Stromal cell of bone marrow (primary cell): Measurements from ENCODE around the gene CYP4X1.
"Not testable (repeated sequence)": the region's sequence is repeated elsewhere in the genome, so short reads cannot be mapped to it uniquely, and the experiment has no call there.

Experiments
- DNase-seq: peaks from one replicate; pipeline ENCODE4 v3.0.0-alpha.2; 2012; ENCODE audit warnings: low read depth

The CYP4X1 gene

DNA sequence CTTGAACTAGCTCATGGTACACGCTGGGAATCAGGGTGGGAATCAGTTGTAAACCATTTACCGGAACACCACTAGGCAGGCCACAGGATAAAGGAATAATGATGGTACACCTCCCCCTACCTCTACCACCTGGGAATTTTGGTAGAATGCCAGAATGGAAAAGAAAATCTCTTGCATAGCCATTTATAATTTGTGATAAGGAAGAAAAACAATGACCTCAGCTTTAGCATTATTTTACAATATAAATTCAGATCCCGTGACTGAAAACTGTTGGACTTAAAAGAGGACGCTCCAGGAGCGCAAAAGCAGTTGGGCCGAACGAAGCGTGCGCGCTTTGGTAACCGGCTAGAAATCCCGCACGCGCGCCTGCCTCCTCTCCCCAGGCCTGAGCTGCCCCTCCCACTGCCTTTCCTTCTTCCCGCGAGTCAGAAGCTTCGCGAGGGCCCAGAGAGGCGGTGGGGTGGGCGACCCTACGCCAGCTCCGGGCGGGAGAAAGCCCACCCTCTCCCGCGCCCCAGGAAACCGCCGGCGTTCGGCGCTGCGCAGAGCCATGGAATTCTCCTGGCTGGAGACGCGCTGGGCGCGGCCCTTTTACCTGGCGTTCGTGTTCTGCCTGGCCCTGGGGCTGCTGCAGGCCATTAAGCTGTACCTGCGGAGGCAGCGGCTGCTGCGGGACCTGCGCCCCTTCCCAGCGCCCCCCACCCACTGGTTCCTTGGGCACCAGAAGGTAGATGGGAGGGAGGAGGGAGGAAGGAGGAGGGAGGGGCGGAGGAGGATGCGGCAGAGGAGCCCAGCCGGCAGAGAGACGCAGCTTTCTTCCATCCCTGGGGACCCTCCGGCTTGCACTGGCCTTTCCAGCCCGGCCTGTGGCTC is at the start of gene CYP4X1:
CYP4X1 (plus strand) TSS at position 402 of the 873 bp plus-strand sequence; CDS start at position 551, 149 bp downstream.
- no peak for DNase-seq

GRCh38 chr1:46983166-46983829 is 40.2 kb upstream of the CYP4X1 start:
- DNase-seq = no peak

DNA sequence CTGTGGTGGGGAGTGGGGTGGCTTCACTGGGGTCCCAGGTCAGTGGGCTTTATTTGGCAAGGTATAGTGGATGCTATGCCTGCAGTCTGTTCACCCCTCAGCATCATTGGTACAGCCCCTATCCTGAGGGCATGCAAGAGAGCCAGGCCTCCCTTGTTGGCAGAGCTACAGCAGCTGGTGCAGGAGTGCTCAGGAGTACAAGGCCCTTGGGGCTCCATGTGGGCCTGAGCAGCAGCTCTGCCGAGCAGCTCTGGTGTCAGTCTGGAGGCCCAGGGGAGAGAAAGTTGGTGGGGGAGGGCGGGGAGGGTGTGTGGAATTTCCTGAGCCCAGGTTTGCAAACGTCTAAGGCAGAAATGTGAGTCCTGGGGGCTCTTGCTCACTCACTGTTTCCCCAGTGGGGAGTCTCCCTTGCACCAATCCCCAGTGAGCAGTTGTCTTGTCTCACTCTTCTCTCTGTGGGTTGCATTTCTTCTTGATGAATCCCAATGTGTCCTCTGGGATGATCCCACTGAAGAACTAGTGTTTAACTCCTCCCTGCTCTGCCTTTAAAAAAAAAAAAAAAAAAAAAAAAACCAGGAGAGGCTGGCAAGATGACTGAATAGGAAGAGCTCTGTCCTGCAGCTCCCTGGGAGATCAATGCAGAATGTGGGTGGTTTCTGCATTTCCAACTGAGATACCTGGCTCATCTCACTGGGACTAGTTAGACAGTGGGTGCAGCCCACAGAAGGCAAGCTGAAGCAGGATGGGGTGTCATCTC is 39.5 kb upstream of the CYP4X1 start:
- no peak for DNase-seq

GRCh38 chr1:46990541-46990940 is 32.9 kb upstream of the CYP4X1 start:
- DNase-seq = not testable (repeated sequence)

- no peak for DNase-seq
These were observed 32.2 kb upstream of the CYP4X1 start for GRCh38 chr1:46991083-46991923.

- no peak for DNase-seq
These were observed 26.7 kb upstream of the CYP4X1 start for GRCh38 chr1:46996659-46997281.

- no peak for DNase-seq
These were observed 21.3 kb upstream of the CYP4X1 start for GRCh38 chr1:47002211-47002610.

DNA sequence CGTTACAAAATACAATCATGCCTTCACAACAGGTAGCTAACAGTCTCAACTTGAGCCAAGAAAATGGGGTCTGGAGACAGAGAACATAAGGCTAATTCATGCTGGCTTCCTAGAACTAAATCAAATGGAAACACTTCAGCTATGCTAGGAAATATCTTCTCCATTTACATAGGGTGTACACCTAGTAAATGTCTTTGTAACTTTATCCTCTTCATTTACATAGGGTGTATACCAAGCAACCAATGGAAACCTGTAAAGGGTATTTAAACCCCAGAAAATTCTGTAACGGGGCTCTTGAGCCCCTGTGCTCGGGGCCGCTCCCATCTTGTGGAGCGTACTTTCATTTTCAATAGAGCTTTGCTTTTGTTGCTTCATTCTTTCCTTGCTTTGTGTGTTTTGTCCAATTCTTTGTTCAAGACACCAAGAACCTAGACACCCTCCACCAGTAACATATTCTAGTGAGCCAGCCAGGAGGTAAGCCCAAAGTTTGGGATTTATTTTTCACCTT is 19.5 kb upstream of the CYP4X1 start:
- DNase-seq = no peak

- not testable (repeated sequence) for DNase-seq
These were observed 17.0 kb upstream of the CYP4X1 start for GRCh38 chr1:47006437-47006836.

DNA sequence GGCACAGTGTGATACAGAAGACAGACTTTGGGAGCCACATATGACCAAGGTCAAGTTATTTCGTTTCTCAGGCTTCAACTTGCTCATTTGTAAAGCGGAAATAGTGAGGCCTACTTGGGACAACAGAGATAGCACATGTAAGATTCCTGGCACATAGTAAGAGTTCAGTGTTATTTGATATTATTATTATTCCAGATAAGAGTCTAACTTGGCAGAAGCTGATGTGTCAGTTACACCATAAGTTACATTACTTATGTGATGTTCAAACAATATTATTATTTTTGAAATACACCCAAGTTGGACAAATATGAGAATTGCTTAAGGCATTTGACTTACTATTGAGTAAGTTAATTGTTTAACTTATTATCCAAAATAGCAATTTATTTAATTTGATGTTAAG is 10.2 kb upstream of the CYP4X1 start:
- DNase-seq = peak; percentile 36

GRCh38 chr1:47021070-47021469 is 2.4 kb upstream of the CYP4X1 start:
- no peak for DNase-seq

- DNase-seq = peak; percentile 18
These were observed 802 bp downstream of the CYP4X1 start for GRCh38 chr1:47024141-47024801.

- DNase-seq = no peak
These were observed 6.8 kb downstream of the CYP4X1 start for GRCh38 chr1:47030170-47030805.

DNA sequence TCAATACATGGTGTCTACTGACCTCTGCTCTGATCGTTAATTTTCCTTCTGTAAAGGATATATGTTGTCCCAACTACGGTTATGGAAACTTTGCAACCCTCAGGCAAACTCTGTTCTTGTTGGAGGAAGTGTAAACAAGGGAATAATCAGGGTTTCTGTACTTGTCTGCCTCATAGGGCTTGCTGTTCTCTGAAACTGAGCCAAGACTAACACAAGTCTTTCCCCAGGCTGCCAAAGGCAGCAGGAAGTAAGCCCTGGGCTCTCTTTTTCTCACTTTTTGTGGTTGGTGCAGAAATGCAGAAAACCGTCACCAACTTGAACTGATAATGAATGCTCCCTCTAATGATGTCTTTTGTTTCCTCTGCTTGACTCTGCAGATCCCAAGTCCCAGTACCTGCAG is 7.6 kb downstream of the CYP4X1 start:
- peak; percentile 69 for DNase-seq

- DNase-seq = no peak
These were observed 8.1 kb downstream of the CYP4X1 start for GRCh38 chr1:47031585-47031984.

DNA sequence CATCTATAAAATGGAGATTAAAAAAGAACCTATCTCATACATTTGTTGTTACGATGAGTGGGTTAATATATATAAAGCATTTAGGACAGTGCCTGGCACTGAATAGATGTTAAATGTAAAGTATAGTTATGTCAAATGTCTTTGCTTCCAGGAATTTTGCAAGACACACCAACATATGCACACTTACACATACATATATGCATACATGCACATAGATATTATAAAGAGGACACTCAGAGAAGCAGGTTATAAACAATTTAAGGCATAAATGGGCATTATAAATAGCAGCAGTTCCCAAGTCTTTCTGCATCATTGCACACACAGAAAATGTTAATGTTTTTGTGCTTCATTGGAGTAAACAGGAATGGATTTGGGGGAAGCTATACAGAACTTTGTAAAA is 13.3 kb downstream of the CYP4X1 start:
- no peak for DNase-seq

DNA sequence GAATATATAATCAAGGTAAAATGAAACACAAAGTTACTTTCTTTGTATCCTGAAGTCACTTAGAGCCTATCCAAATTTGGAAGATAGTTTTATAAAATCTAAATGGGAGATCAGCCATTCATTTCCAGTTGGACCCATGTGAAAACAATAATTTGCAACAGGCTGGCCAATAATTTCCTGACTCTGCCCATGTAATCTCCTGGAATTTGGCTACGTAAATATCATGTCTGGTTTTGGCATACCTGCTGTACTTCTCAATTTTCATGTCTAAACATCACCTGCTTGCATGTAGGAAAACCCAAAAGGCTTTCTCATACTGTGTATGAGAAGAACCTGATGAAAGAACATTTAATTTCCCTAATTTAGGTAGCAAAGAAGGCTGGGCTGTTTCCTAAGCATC is 35.9 kb downstream of the CYP4X1 start:
- no peak for DNase-seq

DNA sequence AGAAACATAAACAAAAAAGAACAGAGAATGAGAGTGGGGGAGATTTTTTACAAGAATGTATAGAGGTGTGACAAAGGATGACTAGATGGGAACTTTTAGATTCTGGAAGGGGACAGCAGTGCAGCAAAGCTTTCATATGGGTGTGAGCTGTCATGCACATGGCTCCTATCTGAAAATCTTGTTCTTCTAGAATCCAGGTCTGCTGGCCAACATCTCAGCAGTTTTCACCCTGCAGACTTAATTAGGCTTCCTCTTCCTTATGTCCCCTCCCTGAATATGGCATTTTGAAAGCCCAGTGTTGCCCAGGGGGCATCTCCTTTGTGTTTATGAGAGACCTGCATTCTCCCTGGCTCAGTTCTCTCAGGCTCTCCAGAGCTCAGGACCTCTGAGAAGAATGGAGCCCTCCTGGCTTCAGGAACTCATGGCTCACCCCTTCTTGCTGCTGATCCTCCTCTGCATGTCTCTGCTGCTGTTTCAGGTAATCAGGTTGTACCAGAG is 43.7 kb downstream of the CYP4X1 start, which contains the start of gene CYP4Z1:
CYP4Z1 (plus strand) TSS at position 135 of the 498 bp plus-strand sequence; CDS start at position 395, 260 bp downstream.
- no peak for DNase-seq

- not testable (repeated sequence) for DNase-seq
These were observed 45.6 kb downstream of the CYP4X1 start for GRCh38 chr1:47069080-47069479.

- DNase-seq = not testable (repeated sequence)
These were observed 46.0 kb downstream of the CYP4X1 start for GRCh38 chr1:47069509-47069908.
